KOPT-K1 (cell line): ENCODE data around the gene NCOA7.
"Not testable (repeated sequence)": the region's sequence is repeated elsewhere in the genome, so short reads cannot be mapped to it uniquely, and the experiment has no call there.

Source experiments
- H3K27ac ChIP-seq: fragments of 200-600 bp; sonication (generic); 2 replicates; pipeline ENCODE4 v1.5.1; 2016; ENCODE audit warnings: antibody characterized with exemption, mild to moderate bottlenecking, low read depth, low read length; ENCODE audit not compliant: poor library complexity, severe bottlenecking
- H3K36me3 ChIP-seq: fragments of 200-600 bp; sonication (generic); 2 replicates; pipeline ENCODE4 v1.5.1; 2017; ENCODE audit warnings: antibody characterized with exemption, mild to moderate bottlenecking, low read length, moderate library complexity; ENCODE audit not compliant: insufficient read depth
- H3K9me3 ChIP-seq: fragments of 200-600 bp; sonication (generic); 2 replicates; pipeline ENCODE4 v1.5.1; 2017; ENCODE audit warnings: antibody characterized with exemption, low read length, mild to moderate bottlenecking; ENCODE audit not compliant: insufficient read depth, poor library complexity, severe bottlenecking

NCOA7 gene

DNA sequence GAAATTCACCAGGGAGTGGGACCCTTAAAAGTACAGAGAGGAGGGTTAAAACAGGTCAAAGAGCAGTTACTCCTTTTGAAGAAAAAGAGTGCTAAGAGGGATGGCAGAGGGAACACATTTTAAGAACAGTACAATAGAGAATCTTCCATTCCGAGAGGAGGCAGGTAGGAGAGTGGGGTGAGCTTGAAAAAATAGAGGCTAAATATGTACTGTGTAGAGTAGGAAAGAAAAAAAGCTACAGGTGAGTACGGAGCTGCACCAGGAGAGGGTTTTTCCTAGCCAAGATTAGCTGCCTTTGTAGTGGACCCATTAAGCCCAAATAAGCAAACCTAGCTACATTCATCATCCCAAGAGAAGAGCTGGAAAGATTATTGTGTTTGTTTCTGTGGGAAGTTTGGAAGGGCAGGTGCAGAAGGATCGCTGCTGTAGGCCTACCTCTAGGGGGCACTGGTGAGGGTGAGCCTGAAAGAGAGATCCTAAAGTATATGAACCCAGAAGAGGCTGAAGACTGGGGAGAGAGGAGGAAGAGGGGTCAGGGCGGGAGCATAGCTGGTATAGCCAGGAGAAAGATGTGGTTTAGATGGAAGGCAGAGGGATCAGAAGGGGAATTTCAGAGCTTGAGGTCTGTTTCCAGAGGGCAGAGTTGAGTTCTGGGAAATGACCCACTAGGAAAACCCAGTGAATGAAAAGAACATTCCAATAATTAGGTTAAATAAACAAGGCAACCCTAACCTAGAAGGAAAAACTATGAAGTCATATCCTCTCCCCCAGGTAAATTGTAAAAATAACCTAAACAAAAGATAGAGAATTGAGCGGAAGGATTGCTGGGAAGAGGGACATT is 115.6 kb downstream of the NCOA7 start:
- Histone ChIP-seq H3K9me3 (no peaks in the 10 kb centered on the region), H3K36me3 (peaks cover 4% of the 10 kb centered on the region; the same call in 1 of the 2 replicates), H3K27ac (no peak overlapping the region)

DNA sequence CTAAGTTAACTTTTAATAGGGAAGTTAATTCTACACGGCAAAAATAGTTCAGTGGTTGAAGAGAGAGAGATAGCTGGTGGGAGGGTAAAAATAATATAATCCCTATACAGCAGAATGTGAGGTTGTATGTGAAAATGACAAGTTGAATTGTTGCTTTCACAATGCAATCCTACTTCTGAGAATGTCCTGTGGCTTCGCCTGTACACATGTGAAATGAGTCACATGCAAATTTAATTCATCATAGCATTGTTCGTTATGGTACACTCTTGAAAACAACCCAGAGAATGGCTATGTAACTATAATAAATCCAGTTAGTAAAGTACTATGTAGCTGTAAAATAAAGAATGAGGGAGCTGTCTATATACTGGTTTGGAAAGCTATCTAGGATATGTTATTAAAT is 119.8 kb downstream of the NCOA7 start:
- Histone ChIP-seq H3K27ac (no peak overlapping the region), H3K9me3 (no peaks in the 10 kb centered on the region), H3K36me3 (peaks cover 9% of the 10 kb centered on the region; the same call in 1 of the 2 replicates)

DNA sequence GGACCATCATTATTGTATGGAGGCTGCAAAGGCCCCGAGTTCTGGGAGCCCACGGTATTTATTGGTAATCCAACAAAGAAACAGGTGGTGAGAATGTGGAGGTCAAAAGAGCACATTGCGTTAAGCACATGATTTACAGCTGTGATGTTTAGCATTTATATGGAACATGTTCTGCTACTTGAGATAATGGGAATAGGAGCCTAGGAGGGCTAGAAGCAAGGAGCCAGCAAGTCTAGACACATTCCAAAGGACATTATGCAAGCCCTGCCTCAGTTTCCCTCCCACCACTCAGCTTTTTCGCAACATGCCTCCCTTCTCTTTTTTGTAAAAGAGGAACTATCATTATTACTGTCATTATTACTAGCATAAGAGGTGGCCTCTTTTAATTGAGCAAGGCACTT is 120.3 kb downstream of the NCOA7 start:
- not testable (repeated sequence) for H3K27ac ChIP-seq, H3K9me3 ChIP-seq
- H3K36me3 ChIP-seq: peaks cover 13% of the 10 kb centered on the region

DNA sequence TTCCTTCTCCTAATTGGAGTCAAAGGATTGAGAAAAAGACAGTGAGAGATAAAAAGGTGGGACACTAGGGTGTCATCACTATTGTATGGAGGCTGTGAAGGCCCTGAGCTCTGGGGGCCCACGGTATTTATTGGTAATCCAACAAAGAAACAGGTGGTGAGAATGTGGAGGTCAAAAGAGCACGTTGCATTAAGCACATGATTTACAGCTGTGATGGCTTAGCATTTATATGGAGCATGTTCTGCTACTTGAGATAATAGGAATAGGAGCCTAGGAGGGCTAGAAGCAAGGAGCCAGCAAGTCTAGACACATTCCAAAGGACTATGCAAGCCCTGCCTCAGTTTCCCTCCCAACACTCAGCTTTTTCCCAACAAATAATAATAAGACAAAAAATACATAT is 121.7 kb downstream of the NCOA7 start:
- H3K9me3 ChIP-seq, H3K27ac ChIP-seq: not testable (repeated sequence)
- H3K36me3 ChIP-seq: peaks cover 24% of the 10 kb centered on the region

DNA sequence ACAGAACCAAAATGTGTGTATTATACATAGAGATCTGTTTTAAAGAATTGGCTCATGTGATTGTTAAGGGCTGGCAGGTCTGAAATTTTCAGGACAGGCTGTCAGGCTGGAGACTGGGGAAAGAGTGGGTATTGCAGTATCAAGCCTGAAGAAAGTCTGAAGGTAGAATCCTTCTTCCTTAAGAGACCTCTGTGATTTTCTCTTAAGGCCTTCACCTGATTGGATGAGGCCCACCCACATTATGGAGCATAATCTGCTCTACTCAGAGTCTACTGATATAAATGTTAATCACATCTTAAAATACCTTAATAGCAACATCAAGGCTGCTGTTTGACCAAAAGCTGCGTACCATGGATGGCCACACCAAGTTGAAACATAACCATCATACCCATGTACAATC is 122.4 kb downstream of the NCOA7 start:
- Histone ChIP-seq H3K36me3 (peaks cover 21% of the 10 kb centered on the region), H3K9me3 (no peaks in the 10 kb centered on the region), H3K27ac (no peak overlapping the region)

DNA sequence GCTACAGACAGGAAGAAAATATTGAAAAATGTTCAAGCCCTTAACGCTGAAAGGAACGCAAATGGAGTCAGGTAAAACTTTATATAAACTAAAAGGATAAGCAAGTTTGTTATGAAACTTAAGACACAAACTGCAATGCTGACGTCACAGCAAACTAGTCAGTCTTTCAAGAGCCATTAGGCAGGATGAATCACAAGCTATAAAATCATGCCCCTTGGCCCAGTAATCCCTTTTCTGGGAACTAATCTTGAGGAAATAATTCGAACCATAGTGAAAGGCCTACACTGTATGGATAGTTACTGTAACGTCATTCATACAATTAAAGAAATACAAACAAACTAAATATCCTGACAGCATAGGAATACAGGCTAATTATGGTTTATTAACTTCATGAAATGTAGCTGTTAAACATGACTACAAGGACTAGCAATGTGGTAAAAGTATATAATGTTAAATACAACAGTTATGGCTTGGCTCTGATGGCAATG is 123.1 kb downstream of the NCOA7 start:
- Histone ChIP-seq H3K27ac (no peak overlapping the region), H3K36me3 (peaks cover 20% of the 10 kb centered on the region), H3K9me3 (no peaks in the 10 kb centered on the region)

DNA sequence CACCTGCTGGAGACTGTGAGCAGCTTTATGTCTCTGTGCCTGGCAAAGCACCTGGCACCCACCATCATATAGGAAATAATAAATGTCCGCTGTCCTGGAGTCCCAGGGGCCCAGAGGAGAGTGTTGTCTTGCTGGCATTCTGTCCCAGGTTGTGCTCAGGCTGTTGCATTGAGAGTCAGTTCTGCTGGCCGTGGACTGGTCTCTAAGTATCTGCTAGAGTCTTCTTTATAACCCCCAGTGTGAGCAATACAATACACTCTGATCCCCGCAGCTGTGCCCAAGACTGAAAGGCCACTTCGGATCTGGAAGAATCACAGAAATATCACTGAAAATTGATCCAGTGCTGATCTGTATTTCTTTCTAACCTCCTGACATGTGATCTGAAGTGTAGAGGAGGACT is 127.5 kb downstream of the NCOA7 start:
- Histone ChIP-seq H3K27ac (no peak overlapping the region), H3K9me3 (no peaks in the 10 kb centered on the region), H3K36me3 (peaks cover 41% of the 10 kb centered on the region)

DNA sequence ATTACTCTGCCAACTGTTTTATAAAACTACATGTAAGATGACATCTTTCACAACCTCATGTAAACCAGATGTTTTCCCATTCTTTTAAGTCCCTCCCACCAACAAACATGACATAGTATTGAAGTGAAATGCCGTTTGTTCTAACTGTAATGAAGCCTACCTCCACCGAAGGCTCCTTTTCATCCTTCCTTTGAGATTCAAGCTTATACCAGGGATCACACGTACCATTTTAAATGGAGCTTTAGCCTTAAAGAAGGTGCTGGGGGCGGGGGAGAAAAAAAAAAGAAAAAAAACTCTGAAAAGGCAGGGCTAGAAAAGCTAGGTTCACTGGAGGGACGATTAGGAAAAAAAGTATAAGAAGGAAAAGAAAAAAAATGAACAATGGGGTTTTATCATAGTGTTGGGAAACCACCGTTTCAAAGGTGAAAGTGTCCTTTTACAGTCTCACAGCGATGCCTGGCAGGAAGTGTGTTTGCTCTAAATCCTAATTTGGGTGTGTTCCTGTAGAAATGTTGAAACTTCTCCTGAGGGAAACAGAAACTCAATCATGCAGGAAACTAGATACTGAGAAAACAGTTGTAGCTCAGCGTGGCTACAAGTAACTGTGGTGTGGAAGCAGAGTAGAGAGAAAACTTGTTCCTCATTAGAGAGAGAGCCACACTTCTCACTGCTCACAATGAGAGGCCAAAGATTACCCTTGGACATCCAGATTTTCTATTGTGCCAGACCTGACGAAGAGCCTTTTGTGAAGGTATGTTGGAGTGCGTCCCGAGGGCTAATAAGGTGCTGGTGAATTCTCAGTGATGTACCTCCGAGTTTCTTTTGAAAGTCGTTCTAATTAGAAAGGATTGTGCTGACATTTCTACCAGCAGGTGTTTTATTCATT is 128.2 kb downstream of the NCOA7 start:
- peaks cover 48% of the 10 kb centered on the region for H3K36me3 ChIP-seq
- H3K9me3 ChIP-seq: no peaks in the 10 kb centered on the region
- H3K27ac ChIP-seq: peak overlapping the region; percentile 56

DNA sequence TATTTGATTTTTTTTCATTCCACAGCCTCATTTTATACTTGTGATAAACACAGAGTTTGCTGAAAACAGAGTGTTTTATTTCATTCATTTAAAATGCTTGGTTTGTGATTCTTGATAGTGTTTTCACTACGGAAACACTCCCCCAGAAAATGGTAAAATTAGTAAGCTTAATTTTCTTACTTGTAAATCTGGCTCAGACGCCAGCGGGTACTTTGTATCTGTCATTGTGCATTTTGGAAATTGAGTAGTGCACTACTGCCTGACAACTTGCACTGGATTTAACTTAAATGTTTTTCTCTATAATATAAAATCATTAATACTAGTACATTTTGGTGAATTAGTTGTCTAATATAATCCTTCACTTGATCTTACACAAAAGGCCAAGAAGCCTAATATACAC is 128.9 kb downstream of the NCOA7 start:
- Histone ChIP-seq H3K36me3 (peaks cover 50% of the 10 kb centered on the region), H3K9me3 (no peaks in the 10 kb centered on the region), H3K27ac (peak overlapping the region; percentile 56)

DNA sequence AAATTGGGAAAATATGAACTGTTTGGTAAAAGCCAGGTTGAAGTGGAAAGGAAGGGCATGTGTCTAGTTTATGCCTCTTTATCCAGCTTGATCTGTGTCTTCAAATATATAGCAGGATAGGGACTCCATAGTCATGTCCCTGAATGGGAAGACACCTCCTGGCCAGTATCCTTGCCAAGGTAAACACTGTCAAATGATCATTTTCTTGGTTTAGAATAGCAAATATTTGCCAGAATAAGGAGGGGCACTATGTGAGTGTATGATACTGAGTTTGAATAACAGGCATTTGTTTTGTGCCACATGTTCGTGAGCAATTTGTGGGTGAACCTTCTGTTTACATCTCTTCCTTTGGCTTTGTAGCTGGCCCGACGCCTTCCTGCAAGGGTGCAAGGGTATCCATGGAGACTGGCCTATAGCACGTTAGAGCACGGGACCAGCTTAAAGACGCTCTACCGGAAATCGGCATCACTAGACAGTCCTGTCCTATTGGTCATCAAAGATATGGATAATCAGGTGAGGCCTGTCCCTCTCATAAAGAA is 131.6 kb downstream of the NCOA7 start:
- H3K36me3 ChIP-seq: peaks cover 31% of the 10 kb centered on the region
- H3K9me3 ChIP-seq: no peaks in the 10 kb centered on the region
- H3K27ac ChIP-seq: no peak overlapping the region

DNA sequence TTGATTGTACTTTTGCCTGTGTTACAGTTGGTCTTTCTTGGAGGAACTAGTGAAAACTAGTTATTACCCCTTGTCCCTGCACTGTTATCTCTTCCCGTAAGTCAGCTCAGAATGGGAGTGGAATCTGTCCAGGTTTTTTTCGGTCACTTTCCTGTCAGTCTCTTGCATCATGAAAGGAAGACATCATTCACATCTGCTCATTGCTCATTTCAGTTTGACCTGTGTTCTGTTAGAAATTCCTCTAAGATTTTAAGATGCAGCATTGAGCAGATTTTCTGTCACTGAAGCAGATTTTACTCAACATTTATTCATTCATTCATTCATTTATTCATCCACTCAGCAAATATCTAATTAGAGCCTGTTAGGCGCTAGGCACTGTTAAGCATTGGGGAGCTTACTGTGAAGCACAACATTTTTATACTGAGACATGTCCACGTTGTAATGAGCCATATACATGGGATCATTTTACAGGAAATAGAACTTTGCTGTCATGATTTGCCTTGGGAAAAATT is 132.7 kb downstream of the NCOA7 start:
- Histone ChIP-seq H3K27ac (peak overlapping the region; percentile 73), H3K36me3 (peaks cover 41% of the 10 kb centered on the region)

DNA sequence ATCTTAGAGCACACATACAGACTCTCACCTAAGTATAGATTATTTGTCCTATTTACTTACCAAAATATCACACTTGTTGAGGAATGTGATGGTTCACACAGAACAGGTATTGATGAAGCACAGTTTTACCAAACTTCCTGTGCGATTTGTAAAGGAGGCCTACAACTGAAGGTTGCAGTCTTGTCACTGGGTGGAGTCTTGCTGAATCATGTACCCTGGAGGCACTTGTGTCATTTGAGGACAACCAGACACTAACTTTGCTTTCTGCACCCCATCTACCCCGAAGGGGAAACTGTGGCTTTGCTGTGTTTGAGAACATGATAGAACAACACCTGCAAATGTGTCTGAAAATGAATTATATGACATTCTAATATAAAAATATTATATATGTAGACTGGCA is 133.4 kb downstream of the NCOA7 start:
- H3K36me3 ChIP-seq: peaks cover 46% of the 10 kb centered on the region
- peak overlapping the region; percentile 73 for H3K27ac ChIP-seq

More for the DNA sequence above, 132.7 kb downstream of the NCOA7 start:
- H3K9me3 ChIP-seq: no peaks in the 10 kb centered on the region

DNA sequence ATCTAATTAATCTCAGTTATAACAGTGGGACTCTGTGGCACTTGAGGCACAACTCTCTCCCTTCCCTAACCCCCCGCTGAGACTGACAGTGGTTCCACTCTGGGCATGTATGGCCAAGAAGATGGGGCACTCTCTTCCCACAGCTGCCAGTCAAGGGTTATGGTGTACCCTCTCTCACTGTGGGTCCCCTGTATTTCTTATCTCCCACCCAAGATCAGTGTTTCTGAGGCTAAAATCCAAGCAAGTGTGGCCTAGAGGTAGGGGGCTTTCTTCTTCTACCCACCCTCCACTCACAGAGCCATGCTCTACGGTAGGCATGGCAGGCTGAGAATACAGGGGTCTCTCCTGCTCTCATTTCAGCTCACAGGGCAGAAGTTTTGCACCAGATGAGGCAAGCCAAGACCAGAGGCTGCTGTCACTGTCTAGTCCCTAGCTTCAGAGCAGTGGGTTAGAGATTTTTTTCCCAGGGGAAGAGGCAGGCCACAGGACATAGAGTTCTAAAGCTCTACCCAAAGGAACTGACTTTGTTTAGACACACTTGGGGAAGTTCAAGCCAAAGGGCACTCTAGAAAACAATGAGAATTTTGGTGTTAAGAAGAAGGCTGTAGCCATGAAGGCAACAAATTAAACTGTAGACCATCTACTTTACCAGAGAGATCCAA is 134.1 kb downstream of the NCOA7 start:
- H3K9me3 ChIP-seq: no peaks in the 10 kb centered on the region
- peak overlapping the region; percentile 73 for H3K27ac ChIP-seq
- H3K36me3 ChIP-seq: peaks cover 46% of the 10 kb centered on the region

More for the DNA sequence above, 133.4 kb downstream of the NCOA7 start:
- H3K9me3 ChIP-seq: no peaks in the 10 kb centered on the region

DNA sequence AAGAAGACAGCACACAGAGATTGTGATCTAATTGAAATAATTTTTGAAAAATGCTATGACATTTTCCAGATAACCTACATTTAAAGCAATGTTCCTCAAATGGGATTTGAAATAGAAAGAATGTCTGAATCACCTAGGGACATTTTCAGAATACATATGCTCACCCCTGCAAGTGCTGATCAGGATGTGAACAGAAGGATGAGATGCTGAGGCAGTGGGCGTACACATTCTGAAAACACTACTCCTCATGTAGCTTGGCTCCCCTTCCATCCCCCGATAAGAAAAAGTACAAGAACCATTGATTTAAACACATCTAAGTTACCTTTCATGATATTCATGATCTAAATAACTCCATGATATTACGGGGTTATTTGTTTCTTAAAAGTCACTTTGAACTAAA is 136.0 kb downstream of the NCOA7 start:
- no peak overlapping the region for H3K27ac ChIP-seq
- peaks cover 40% of the 10 kb centered on the region for H3K36me3 ChIP-seq
- H3K9me3 ChIP-seq: no peaks in the 10 kb centered on the region
